Testis (tissue), 3 donors: ENCODE data around the gene CELF4. TPM values are rescaled to one million over a fixed set of nuclear protein-coding genes. Genes with fewer than 3 reads are reported as not detected.

Experiments
- DNase-seq: peaks from one replicate; pipeline ENCODE4 v3.0.0-alpha.2; 2019
- H3K27ac ChIP-seq, 2 donors: fragments of 200-600 bp; sonication (generic); one replicate each; pipeline ENCODE4 v1.5.1; 2019
- H3K27me3 ChIP-seq: fragments of 200-600 bp; sonication (generic); one replicate; pipeline ENCODE4 v1.5.1; 2019
- H3K36me3 ChIP-seq: fragments of 200-600 bp; sonication (generic); one replicate; pipeline ENCODE4 v1.5.1; 2017; ENCODE audit warnings: low read depth; ENCODE audit errors: missing control alignments
- H3K4me1 ChIP-seq: fragments of 200-600 bp; sonication (generic); one replicate; pipeline ENCODE4 v1.5.1; 2019
- H3K4me3 ChIP-seq, 2 donors: fragments of 200-600 bp; sonication (generic); one replicate each; pipeline ENCODE4 v1.5.1; 2017 to 2019
- H3K9me3 ChIP-seq: fragments of 200-600 bp; sonication (generic); one replicate; pipeline ENCODE4 v1.5.1; 2017
- POLR2A ChIP-seq: fragments of 450-650 bp; IDR thresholded peaks from one replicate; pipeline ENCODE4 v1.6.1; 2017; ENCODE audit warnings: antibody characterized with exemption, mild to moderate bottlenecking, moderate library complexity
- WGBS, 2 donors: methylation state at CpG; one replicate each; pipeline ENCODE4 v1.1.5; 2018; 5-methylcytosine and 5-hydroxymethylcytosine counted together
- intact Hi-C: fragments of 100-400 bp; cut with DNase I; formaldehyde crosslinking; loops from one replicate; pipeline ENCODE4 v1.15.1; 2023; ENCODE audit warnings: low total_unique reads
- polyA plus RNA-seq: library from polyadenylated mRNA; stranded (reverse); fragments of 350-450 nt; fragmentation: Illumina TruSeq; extraction: RNeasy Lipid Tissue Mini Kit (QIAGEN cat#74804); gene quantifications from one replicate; pipeline ENCODE4 v1.2.3, GENCODE V29; 2014; ENCODE audit warnings: low read depth, low replicate concordance; ENCODE audit not compliant: insufficient read depth
- total RNA-seq, 2 donors: library from RNA; depleted of rRNA; stranded (reverse); fragments of >200 nt; gene quantifications; one replicate each; pipeline ENCODE4 v1.2.3, GENCODE V29; 2016
- TF ChIP-seq, protein P1 (sequence below), 3 experiments: fragments of 450-650 bp in 2 of 3; fragments of 200-600 bp in 1 of 3; sonication (generic) in 1 of 3; IDR thresholded peaks; one replicate each; pipeline ENCODE4 v1.5.1; 2016 to 2019; ENCODE audit warnings: antibody characterized with exemption in 3 of 3, mild to moderate bottlenecking in 2 of 3, moderate library complexity in 1 of 3

The CELF4 gene
- total and polyA plus RNA-seq, 3 donors from 2014 or later, result 3.9 to 6.3 (median 4.8) TPM

DNA sequence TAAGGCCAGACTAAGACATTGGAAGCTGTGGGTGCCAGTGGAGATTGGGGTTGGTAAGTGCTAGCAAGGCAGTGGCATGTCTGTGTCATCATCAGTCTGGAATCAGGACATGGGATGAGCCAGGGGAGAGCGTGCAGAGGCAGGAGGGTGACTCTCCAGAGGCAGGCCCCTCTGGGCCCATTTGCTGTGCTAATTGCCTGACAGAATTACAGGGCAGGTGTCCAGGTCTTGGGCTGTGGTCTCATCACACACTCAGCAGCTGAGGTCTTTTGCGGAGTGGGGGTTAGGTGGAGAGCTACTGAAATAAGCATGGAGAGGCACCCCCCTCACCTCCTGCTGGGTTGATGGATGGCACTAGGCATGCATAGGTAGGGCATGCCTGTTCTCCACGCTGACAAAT lies 57.4 kb downstream of the CELF4 start:
- no peaks in the 10 kb centered on the region for H3K9me3 ChIP-seq
- intact Hi-C loops, result no loop called here
- no peak overlapping the region for H3K27ac ChIP-seq
- H3K4me3 ChIP-seq, result no peak overlapping the region
- no peak for DNase-seq
- TF ChIP-seq, protein P1, sequence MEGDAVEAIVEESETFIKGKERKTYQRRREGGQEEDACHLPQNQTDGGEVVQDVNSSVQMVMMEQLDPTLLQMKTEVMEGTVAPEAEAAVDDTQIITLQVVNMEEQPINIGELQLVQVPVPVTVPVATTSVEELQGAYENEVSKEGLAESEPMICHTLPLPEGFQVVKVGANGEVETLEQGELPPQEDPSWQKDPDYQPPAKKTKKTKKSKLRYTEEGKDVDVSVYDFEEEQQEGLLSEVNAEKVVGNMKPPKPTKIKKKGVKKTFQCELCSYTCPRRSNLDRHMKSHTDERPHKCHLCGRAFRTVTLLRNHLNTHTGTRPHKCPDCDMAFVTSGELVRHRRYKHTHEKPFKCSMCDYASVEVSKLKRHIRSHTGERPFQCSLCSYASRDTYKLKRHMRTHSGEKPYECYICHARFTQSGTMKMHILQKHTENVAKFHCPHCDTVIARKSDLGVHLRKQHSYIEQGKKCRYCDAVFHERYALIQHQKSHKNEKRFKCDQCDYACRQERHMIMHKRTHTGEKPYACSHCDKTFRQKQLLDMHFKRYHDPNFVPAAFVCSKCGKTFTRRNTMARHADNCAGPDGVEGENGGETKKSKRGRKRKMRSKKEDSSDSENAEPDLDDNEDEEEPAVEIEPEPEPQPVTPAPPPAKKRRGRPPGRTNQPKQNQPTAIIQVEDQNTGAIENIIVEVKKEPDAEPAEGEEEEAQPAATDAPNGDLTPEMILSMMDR (IDR thresholded peaks at IDR 0.05), result no peak
- no peak for TF ChIP-seq POLR2A
- H3K36me3 ChIP-seq, result no peaks in the 10 kb centered on the region
- no peaks in the 10 kb centered on the region for H3K27me3 ChIP-seq
- WGBS, 2 donors, result 79 to 88% methylated on average over 2 to 3 of the region's 3 CpGs
- H3K4me1 ChIP-seq, result no peaks in the 10 kb centered on the region

DNA sequence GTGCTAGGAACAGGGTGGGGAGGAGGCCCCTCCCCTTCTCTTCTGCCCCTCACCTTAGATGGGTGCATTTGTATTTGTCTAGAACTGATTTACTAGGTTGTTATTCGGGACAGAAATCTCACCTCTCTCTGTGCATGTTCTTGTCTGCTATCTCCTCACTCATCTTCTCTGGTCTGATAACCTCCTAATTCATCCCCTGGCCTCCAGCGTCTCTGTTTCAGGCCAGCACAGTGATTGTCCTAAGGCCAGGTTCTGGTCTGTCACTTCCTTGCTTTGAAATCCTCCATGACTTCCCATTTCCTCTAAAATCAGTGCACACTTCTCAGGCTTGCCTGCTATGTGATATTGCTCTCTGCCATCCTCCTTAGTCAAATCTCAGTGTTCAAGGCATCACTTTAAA lies 58.4 kb downstream of the CELF4 start:
- intact Hi-C loops, result no loop called here

DNA sequence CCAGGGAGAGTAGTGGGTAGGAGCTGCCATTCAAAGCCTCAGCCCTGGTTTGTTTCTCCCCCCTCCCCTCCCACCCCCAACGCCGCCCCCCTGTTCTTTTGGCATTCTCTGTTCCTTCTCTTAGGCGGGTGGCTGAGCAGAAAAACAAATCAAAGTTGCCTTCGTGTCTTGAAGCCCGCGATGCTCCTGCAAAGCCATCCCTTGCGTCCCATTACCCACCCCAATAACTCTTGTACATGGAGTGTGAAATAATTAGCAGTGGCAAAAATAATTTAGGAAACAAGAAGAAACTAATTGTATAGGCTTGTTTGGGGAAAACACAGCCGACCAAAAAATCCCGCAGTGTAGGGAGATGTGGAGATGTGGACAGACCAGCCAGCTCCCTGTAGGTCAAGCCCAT lies 59.6 kb downstream of the CELF4 start:
- no peaks in the 10 kb centered on the region for H3K27me3 ChIP-seq
- H3K4me1 ChIP-seq, result no peaks in the 10 kb centered on the region
- no peak for DNase-seq
- no peak for TF ChIP-seq POLR2A
- TF ChIP-seq, protein P1 (IDR thresholded peaks at IDR 0.05), result no peak
- intact Hi-C loops, result no loop called here
- H3K36me3 ChIP-seq, result no peaks in the 10 kb centered on the region
- no peak overlapping the region for H3K27ac ChIP-seq
- 82 to 86% methylated on average over 6 to 9 of the region's 9 CpGs for WGBS, 2 donors
- no peaks in the 10 kb centered on the region for H3K9me3 ChIP-seq
- H3K4me3 ChIP-seq, result no peak overlapping the region

More for the DNA sequence above, 58.4 kb downstream of the CELF4 start:
- TF ChIP-seq POLR2A, result no peak
- TF ChIP-seq, protein P1 (IDR thresholded peaks at IDR 0.05), result no peak
- Histone ChIP-seq H3K4me1 (no peaks in the 10 kb centered on the region), H3K36me3 (no peaks in the 10 kb centered on the region), H3K27me3 (no peaks in the 10 kb centered on the region), H3K27ac (no peak overlapping the region), H3K9me3 (no peaks in the 10 kb centered on the region), H3K4me3 (no peak overlapping the region)
- 74 to 75% methylated on average over 2 of the region's 2 CpGs for WGBS, 2 donors
- DNase-seq, result no peak

DNA sequence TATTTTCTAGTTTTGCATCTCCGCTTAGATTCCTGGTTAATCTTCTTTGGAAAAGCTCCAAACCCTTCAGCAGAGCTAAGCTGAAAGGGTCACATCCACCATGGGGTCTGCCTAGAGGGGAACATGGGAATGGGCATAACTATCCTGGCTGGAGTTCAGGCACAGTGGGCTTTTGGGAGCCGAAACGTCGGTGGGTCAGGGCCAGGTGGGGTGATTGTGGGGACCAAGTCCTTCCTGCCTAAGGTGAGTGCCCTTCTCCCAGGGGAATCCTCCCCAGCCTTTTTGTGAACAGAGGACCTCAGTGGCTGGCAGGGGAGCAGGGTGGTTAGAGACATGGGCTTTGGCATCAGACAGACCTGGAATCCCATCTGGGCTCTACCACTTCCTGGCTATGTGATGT lies 60.3 kb downstream of the CELF4 start:
- Histone ChIP-seq H3K27ac (no peak overlapping the region), H3K4me1 (no peaks in the 10 kb centered on the region), H3K27me3 (no peaks in the 10 kb centered on the region), H3K36me3 (no peaks in the 10 kb centered on the region), H3K4me3 (no peak overlapping the region), H3K9me3 (no peaks in the 10 kb centered on the region)
- 84 to 85% methylated on average over 4 of the region's 4 CpGs for WGBS, 2 donors
- intact Hi-C loops, result no loop called here
- no peak for DNase-seq
- no peak for TF ChIP-seq POLR2A
- TF ChIP-seq, protein P1 (IDR thresholded peaks at IDR 0.05), result no peak

DNA sequence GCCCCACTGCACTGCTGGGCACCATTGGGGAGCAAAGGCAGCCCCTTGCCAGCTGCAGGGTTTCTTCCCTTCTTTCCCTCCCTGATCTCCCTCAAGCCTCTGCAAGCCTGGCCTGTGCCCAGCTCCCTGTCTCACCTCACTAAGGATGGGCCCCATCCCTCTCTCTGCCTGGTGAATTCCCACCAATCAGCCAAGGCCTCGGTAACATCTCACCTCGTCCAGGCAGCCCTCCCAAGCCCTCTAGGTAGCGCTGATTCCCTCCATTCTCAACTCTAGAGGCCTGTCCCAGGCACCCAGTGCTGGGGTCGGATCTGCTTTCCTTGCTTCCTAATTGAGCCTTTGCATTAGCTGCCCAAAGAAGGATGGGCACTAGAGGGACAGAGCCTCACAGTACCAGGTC lies 63.0 kb downstream of the CELF4 start:
- WGBS, 2 donors, result 85 to 93% methylated on average over 4 of the region's 4 CpGs
- Histone ChIP-seq H3K27ac (no peak overlapping the region), H3K9me3 (no peaks in the 10 kb centered on the region), H3K4me3 (no peak overlapping the region), H3K4me1 (no peaks in the 10 kb centered on the region), H3K27me3 (no peaks in the 10 kb centered on the region), H3K36me3 (no peaks in the 10 kb centered on the region)
- DNase-seq, result no peak
- TF ChIP-seq, protein P1 (IDR thresholded peaks at IDR 0.05), result no peak
- TF ChIP-seq POLR2A, result no peak
- intact Hi-C loops, result no loop called here
